ENCODE results near the gene CTNNA3.

The CTNNA3 gene

DNA sequence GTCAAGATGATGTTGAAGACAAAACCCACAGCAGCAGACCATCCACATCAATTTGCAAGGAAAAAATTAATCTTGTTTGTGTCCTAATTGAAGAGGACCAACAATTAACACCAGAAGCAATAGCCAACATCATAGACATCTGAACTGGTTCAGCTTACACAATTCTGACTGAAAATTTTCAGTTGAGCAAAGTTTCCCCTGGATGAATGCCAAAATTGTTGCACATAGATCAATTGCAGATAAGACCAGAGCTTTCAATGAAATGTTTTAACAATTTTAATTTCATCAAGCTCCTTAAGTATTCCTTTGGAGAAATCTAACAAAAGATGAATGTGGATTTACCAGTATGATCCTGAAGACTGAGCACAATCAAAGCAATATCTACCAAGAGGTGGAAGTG is 168.6 kb downstream of the CTNNA3 start:
- DNase-seq, result peak in 1 of 3 donors; percentile 1
- Histone ChIP-seq H3K27me3 (replicated peaks in 2 of 5; ENCODE audit: control insufficient read depth in 4 of 5, insufficient read depth in 5 of 5, low read length in 4 of 5) (no peaks in the 10 kb centered on the region), H3K27ac (ENCODE audit: insufficient read depth in 1 of 2, low read depth in 1 of 2, low read length in 2 of 2, poor library complexity in 1 of 2, severe bottlenecking in 2 of 2) (no peak overlapping the region), H3K4me3 (ENCODE audit: control insufficient read depth in 1 of 7, extremely low read depth in 1 of 7, insufficient read depth in 4 of 7, low read depth in 2 of 7, low read length in 6 of 7) (no peak overlapping the region), H3K9me3 (ENCODE audit: control extremely low read depth in 1 of 5, control insufficient read depth in 4 of 5, insufficient read depth in 2 of 5, low read depth in 1 of 5, low read length in 4 of 5) (no peaks in the 10 kb centered on the region), H3K36me3 (ENCODE audit: control insufficient read depth in 4 of 4, insufficient read depth in 4 of 4, low read length in 3 of 4) (no peaks in the 10 kb centered on the region), H3K4me1 (ENCODE audit: control extremely low read depth in 1 of 4, control insufficient read depth in 4 of 4, insufficient read depth in 4 of 4, low read length in 3 of 4) (no peaks in the 10 kb centered on the region)
- POLR2A ChIA-PET, result no interaction called here
- CTCF ChIA-PET, result no interaction called here

GRCh38 chr10:67521546-67521945 is 174.4 kb downstream of the CTNNA3 start:
- no peak for DNase-seq
- H3K4me3 ChIP-seq (ENCODE audit: control insufficient read depth in 1 of 7, extremely low read depth in 1 of 7, insufficient read depth in 4 of 7, low read depth in 2 of 7, low read length in 6 of 7), result no peak overlapping the region
- 40% methylated on average over 1 of the region's 2 CpGs for WGBS (ENCODE audit: insufficient coverage)
- POLR2A ChIA-PET, result no interaction called here
- no peaks in the 10 kb centered on the region for H3K4me1 ChIP-seq (ENCODE audit: control extremely low read depth in 1 of 4, control insufficient read depth in 4 of 4, insufficient read depth in 4 of 4, low read length in 3 of 4)
- H3K27ac ChIP-seq (ENCODE audit: insufficient read depth in 1 of 2, low read depth in 1 of 2, low read length in 2 of 2, poor library complexity in 1 of 2, severe bottlenecking in 2 of 2), result no peak overlapping the region
- H3K27me3 ChIP-seq (replicated peaks in 2 of 5; ENCODE audit: control insufficient read depth in 4 of 5, insufficient read depth in 5 of 5, low read length in 4 of 5), result no peaks in the 10 kb centered on the region
- CTCF ChIA-PET, result interaction anchor here (0.6 kb wide), 1 partner anchor 208 kb away, joined by 3 read pairs; no protein-coding TSS in a partner anchor
- no peaks in the 10 kb centered on the region for H3K9me3 ChIP-seq (ENCODE audit: control extremely low read depth in 1 of 5, control insufficient read depth in 4 of 5, insufficient read depth in 2 of 5, low read depth in 1 of 5, low read length in 4 of 5)
- H3K36me3 ChIP-seq (ENCODE audit: control insufficient read depth in 4 of 4, insufficient read depth in 4 of 4, low read length in 3 of 4), result no peaks in the 10 kb centered on the region

GRCh38 chr10:67520924-67521520 is 175.0 kb downstream of the CTNNA3 start:
- Histone ChIP-seq H3K9me3 (ENCODE audit: control extremely low read depth in 1 of 5, control insufficient read depth in 4 of 5, insufficient read depth in 2 of 5, low read depth in 1 of 5, low read length in 4 of 5) (no peaks in the 10 kb centered on the region), H3K4me1 (ENCODE audit: control extremely low read depth in 1 of 4, control insufficient read depth in 4 of 4, insufficient read depth in 4 of 4, low read length in 3 of 4) (no peaks in the 10 kb centered on the region), H3K36me3 (ENCODE audit: control insufficient read depth in 4 of 4, insufficient read depth in 4 of 4, low read length in 3 of 4) (no peaks in the 10 kb centered on the region), H3K27me3 (replicated peaks in 2 of 5; ENCODE audit: control insufficient read depth in 4 of 5, insufficient read depth in 5 of 5, low read length in 4 of 5) (no peaks in the 10 kb centered on the region), H3K4me3 (ENCODE audit: control insufficient read depth in 1 of 7, extremely low read depth in 1 of 7, insufficient read depth in 4 of 7, low read depth in 2 of 7, low read length in 6 of 7) (no peak overlapping the region), H3K27ac (ENCODE audit: insufficient read depth in 1 of 2, low read depth in 1 of 2, low read length in 2 of 2, poor library complexity in 1 of 2, severe bottlenecking in 2 of 2) (no peak overlapping the region)
- POLR2A ChIA-PET, result no interaction called here
- CTCF ChIA-PET, result interaction anchor here (0.6 kb wide), 1 partner anchor 209 kb away, joined by 3 read pairs; no protein-coding TSS in a partner anchor
- WGBS (ENCODE audit: insufficient coverage), result 0% methylated on average over 1 of the region's 5 CpGs
- DNase-seq, result peak; percentile 32 to 66 (median 56)

- no peaks in the 10 kb centered on the region for H3K36me3 ChIP-seq (ENCODE audit: control insufficient read depth in 4 of 4, insufficient read depth in 4 of 4, low read length in 3 of 4)
- no peaks in the 10 kb centered on the region for H3K27me3 ChIP-seq (replicated peaks in 2 of 5; ENCODE audit: control insufficient read depth in 4 of 5, insufficient read depth in 5 of 5, low read length in 4 of 5)
- no peaks in the 10 kb centered on the region for H3K9me3 ChIP-seq (ENCODE audit: control extremely low read depth in 1 of 5, control insufficient read depth in 4 of 5, insufficient read depth in 2 of 5, low read depth in 1 of 5, low read length in 4 of 5)
- CTCF ChIA-PET, result interaction anchor here (1.2 kb wide), 1 partner anchor 17 kb away, joined by 3 read pairs; no protein-coding TSS in a partner anchor
- no peaks in the 10 kb centered on the region for H3K4me1 ChIP-seq (ENCODE audit: control extremely low read depth in 1 of 4, control insufficient read depth in 4 of 4, insufficient read depth in 4 of 4, low read length in 3 of 4)
- 83% methylated on average over 1 of the region's 2 CpGs for WGBS (ENCODE audit: insufficient coverage)
- DNase-seq, result no peak
- no peak overlapping the region for H3K4me3 ChIP-seq (ENCODE audit: control insufficient read depth in 1 of 7, extremely low read depth in 1 of 7, insufficient read depth in 4 of 7, low read depth in 2 of 7, low read length in 6 of 7)
- POLR2A ChIA-PET, result no interaction called here
- no peak overlapping the region for H3K27ac ChIP-seq (ENCODE audit: insufficient read depth in 1 of 2, low read depth in 1 of 2, low read length in 2 of 2, poor library complexity in 1 of 2, severe bottlenecking in 2 of 2)
Observed at GRCh38 chr10:67519434-67519833, 176.6 kb downstream of the CTNNA3 start.

GRCh38 chr10:67518756-67519155 is 177.2 kb downstream of the CTNNA3 start:
- Histone ChIP-seq H3K27ac (ENCODE audit: insufficient read depth in 1 of 2, low read depth in 1 of 2, low read length in 2 of 2, poor library complexity in 1 of 2, severe bottlenecking in 2 of 2) (no peak overlapping the region), H3K27me3 (replicated peaks in 2 of 5; ENCODE audit: control insufficient read depth in 4 of 5, insufficient read depth in 5 of 5, low read length in 4 of 5) (no peaks in the 10 kb centered on the region), H3K9me3 (ENCODE audit: control extremely low read depth in 1 of 5, control insufficient read depth in 4 of 5, insufficient read depth in 2 of 5, low read depth in 1 of 5, low read length in 4 of 5) (no peaks in the 10 kb centered on the region), H3K36me3 (ENCODE audit: control insufficient read depth in 4 of 4, insufficient read depth in 4 of 4, low read length in 3 of 4) (no peaks in the 10 kb centered on the region), H3K4me3 (ENCODE audit: control insufficient read depth in 1 of 7, extremely low read depth in 1 of 7, insufficient read depth in 4 of 7, low read depth in 2 of 7, low read length in 6 of 7) (no peak overlapping the region), H3K4me1 (ENCODE audit: control extremely low read depth in 1 of 4, control insufficient read depth in 4 of 4, insufficient read depth in 4 of 4, low read length in 3 of 4) (no peaks in the 10 kb centered on the region)
- ChIA-PET CTCF (no interaction called here), POLR2A (no interaction called here)
- 88% methylated on average over 4 of the region's 4 CpGs for WGBS (ENCODE audit: insufficient coverage)
- DNase-seq, result no peak

DNA sequence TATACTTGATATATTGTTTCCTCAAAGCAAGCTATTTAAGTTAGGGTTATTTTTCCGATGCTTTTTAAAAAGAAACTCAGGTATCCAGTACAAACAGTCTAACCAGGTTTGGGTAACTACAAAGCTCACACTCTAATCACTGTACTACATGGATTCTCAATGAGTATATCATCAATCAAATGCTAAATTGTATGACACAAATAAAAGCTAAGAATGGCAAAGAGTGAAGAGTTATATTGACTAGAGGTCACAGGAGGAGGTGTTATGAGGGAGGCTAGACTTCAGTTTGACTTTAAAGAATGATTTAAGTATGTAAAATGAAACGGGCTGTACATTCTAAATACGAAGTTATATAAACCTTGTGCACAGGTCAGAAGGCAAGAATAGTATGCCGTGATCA is 178.0 kb downstream of the CTNNA3 start:
- H3K36me3 ChIP-seq (ENCODE audit: control insufficient read depth in 4 of 4, insufficient read depth in 4 of 4, low read length in 3 of 4), result no peaks in the 10 kb centered on the region
- CTCF ChIA-PET, result no interaction called here
- H3K9me3 ChIP-seq (ENCODE audit: control extremely low read depth in 1 of 5, control insufficient read depth in 4 of 5, insufficient read depth in 2 of 5, low read depth in 1 of 5, low read length in 4 of 5), result no peaks in the 10 kb centered on the region
- DNase-seq, result no peak
- H3K4me3 ChIP-seq (ENCODE audit: control insufficient read depth in 1 of 7, extremely low read depth in 1 of 7, insufficient read depth in 4 of 7, low read depth in 2 of 7, low read length in 6 of 7), result no peak overlapping the region
- H3K27me3 ChIP-seq (replicated peaks in 2 of 5; ENCODE audit: control insufficient read depth in 4 of 5, insufficient read depth in 5 of 5, low read length in 4 of 5), result no peaks in the 10 kb centered on the region
- POLR2A ChIA-PET, result no interaction called here
- no peaks in the 10 kb centered on the region for H3K4me1 ChIP-seq (ENCODE audit: control extremely low read depth in 1 of 4, control insufficient read depth in 4 of 4, insufficient read depth in 4 of 4, low read length in 3 of 4)
- H3K27ac ChIP-seq (ENCODE audit: insufficient read depth in 1 of 2, low read depth in 1 of 2, low read length in 2 of 2, poor library complexity in 1 of 2, severe bottlenecking in 2 of 2), result no peak overlapping the region
- no CpG with 5 or more reads among the region's 4 CpGs for WGBS (ENCODE audit: insufficient coverage)

DNA sequence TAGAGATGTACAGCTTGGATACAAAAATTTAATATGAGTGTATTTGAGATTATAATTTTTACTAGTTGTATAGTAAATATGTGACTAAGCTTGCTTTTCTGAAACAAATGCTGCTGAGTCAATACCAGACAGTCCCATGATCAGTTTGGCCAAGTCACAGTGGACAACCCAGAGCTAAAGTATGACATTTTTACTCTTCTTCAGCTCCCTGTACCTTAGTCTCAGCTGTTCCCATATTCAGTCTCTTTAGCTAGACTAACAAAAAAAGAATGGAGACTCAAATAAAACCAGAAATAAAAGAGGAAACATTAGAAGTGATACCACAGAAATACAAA is 189.3 kb downstream of the CTNNA3 start:
- ChIA-PET POLR2A (no interaction called here), CTCF (no interaction called here)

More for the DNA sequence above, 189.3 kb downstream of the CTNNA3 start:
- DNase-seq, result no peak
- H3K36me3 ChIP-seq (ENCODE audit: control insufficient read depth in 4 of 4, insufficient read depth in 4 of 4, low read length in 3 of 4), result no peaks in the 10 kb centered on the region
- H3K4me1 ChIP-seq (ENCODE audit: control extremely low read depth in 1 of 4, control insufficient read depth in 4 of 4, insufficient read depth in 4 of 4, low read length in 3 of 4), result no peaks in the 10 kb centered on the region
- no peak overlapping the region for H3K4me3 ChIP-seq (ENCODE audit: control insufficient read depth in 1 of 7, extremely low read depth in 1 of 7, insufficient read depth in 4 of 7, low read depth in 2 of 7, low read length in 6 of 7)
- no peaks in the 10 kb centered on the region for H3K27me3 ChIP-seq (replicated peaks in 2 of 5; ENCODE audit: control insufficient read depth in 4 of 5, insufficient read depth in 5 of 5, low read length in 4 of 5)
- H3K9me3 ChIP-seq (ENCODE audit: control extremely low read depth in 1 of 5, control insufficient read depth in 4 of 5, insufficient read depth in 2 of 5, low read depth in 1 of 5, low read length in 4 of 5), result peaks cover 0 to 2% (median 0%) of the 10 kb centered on the region in 5 experiments
- H3K27ac ChIP-seq (ENCODE audit: insufficient read depth in 1 of 2, low read depth in 1 of 2, low read length in 2 of 2, poor library complexity in 1 of 2, severe bottlenecking in 2 of 2), result no peak overlapping the region
